HT1080 (cell line): Measurements from ENCODE around the gene SATB1. TPM values are rescaled to one million over a fixed set of nuclear protein-coding genes. Genes with fewer than 3 reads are reported as not detected.
A peak's percentile ranks its signal among the peaks of the same experiment; 100 is the strongest.

Source experiments
- DNase-seq: peaks from one replicate; pipeline ENCODE4 v3.0.0-alpha.2; 2015; ENCODE audit warnings: low read depth
- total RNA-seq: library from RNA; depleted of rRNA; stranded (reverse); fragments of >200 nt; shearing (Covaris generic); gene quantifications from 2 replicates; pipeline ENCODE4 v1.2.3, GENCODE V29; 2014

Gene SATB1
- total RNA-seq, 1 experiment from 2014 or later, result 19.5 TPM

- DNase-seq, result no peak
Measured at GRCh38 chr3:18402239-18402799, 22.8 kb downstream of the SATB1 start.

- no peak for DNase-seq
Measured at GRCh38 chr3:18401300-18401961, 23.7 kb downstream of the SATB1 start.

- DNase-seq, result no peak
Measured at GRCh38 chr3:18398448-18398847, 26.7 kb downstream of the SATB1 start.

- no peak for DNase-seq
Measured at GRCh38 chr3:18396428-18396827, 28.7 kb downstream of the SATB1 start.

- DNase-seq, result no peak
Measured at GRCh38 chr3:18394384-18394995, 30.6 kb downstream of the SATB1 start.

- peak; percentile 24 for DNase-seq
Measured at GRCh38 chr3:18393906-18394305, 31.2 kb downstream of the SATB1 start.

- no peak for DNase-seq
Measured at GRCh38 chr3:18390024-18390660, 35.0 kb downstream of the SATB1 start.

DNA sequence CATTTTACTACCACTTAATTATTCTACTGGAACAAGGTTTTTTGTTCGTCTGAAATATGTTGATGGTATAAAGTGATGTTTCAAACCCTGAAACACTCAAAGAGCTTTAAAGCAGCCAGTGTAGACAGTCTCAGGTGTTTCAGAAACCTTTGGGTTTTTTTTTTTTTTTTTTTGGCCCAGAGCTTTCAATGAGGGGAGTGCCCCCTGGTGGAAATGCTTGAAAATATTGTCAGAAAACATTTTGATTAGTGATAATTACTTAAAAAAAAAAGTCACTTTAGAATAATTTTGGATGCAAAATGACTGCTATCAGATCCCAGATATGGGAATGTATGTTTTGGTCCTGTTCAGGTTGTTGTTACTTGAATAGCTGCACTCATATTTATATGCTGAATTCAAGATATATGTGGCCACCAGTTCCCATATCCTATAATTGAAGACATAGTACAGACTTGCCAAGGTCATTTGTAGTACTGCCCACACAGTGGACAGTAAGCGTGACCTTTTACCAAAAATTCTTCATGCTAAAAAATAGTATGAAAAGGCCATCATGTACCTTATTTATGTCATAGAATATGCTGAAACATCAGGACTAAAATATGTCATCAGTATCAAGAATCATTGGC, 35.9 kb downstream of the SATB1 start:
- peak; percentile 9 for DNase-seq

DNA sequence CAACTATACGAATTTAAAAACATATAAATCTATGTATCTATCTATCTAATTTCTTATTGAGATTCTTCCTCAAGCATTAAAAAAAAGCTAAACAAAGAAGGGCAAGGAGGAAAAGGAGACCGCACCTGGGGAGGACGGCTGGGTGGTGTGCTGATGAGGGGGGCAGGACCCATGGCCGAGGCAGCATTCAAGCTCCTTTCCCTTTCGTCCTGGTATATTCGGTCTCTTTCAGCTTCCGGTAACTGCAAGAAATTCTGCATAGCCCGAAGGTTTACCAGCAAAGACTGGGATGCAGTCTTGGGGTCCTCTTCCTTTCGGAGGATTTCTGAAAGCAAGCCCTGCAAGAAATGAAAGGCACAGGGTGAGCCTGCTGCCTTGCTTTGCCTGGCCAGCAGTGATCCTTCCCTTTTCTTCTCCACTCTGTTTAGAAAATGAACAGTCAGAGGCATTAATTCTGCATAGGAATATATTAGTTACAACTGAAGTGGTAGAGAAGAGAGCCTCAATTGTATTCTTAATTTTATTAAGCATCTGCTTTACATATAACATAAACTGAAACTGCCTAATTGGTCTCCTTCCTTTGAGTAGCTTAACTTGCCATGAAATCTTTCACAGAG, 38.8 kb downstream of the SATB1 start:
- DNase-seq, result no peak

- no peak for DNase-seq
Measured at GRCh38 chr3:18385706-18386105, 39.4 kb downstream of the SATB1 start.

DNA sequence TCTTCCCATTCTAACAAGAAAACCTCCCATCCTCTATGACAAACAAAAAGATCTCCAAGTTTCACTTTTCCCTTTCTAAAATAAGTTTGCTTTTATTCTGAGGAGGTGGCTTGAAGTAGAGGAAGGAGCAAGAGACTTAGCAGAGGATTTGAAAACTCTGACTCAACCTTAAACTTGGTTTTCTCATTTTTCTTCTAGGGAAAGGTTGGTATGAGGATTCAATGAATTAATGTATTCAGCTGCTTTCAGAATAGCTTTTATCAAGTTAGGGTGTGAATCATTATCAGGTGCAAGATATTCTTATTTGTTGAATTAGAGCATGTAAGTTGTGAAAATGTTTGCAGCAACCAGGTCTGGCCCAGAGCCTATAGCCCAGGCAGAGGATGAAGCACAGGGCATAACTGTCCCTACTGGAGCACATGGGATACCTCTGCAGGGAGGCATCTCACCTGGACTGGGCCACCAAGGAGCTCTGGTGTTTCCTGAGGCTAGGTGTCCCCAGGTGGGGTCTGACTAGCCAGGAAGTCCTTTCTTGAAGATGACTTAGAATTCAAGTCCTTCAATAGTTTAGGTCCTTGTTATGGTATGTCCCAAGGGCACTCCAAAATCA, 42.3 kb downstream of the SATB1 start:
- DNase-seq, result no peak

DNA sequence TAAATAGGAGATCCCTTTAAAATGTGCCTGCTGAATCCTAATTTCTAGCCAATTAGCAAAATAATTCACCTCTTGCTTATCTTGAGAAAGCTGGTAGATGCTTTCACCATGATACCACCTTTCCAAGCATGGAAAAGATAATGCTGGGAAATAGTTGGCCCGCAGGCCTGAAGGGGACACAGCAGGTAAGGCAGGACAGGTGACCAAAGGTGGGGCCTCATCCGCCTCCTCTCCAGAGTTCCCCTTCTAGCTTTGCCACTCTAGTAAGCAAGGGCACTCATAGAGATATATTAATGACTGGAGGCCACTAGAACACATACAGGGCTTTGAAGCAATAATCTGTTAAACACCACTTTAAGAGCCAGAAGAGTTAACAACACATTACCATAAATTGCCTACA, 45.5 kb downstream of the SATB1 start:
- DNase-seq, result no peak

GRCh38 chr3:18378218-18378617, 46.9 kb downstream of the SATB1 start:
- no peak for DNase-seq

GRCh38 chr3:18376682-18377081, 48.5 kb downstream of the SATB1 start:
- DNase-seq, result no peak

- DNase-seq, result no peak
Measured at GRCh38 chr3:18372786-18373405, 52.2 kb downstream of the SATB1 start.

- no peak for DNase-seq
Measured at GRCh38 chr3:18370672-18371071, 54.5 kb downstream of the SATB1 start.

- no peak for DNase-seq
Measured at GRCh38 chr3:18369551-18370185, 55.5 kb downstream of the SATB1 start.

DNA sequence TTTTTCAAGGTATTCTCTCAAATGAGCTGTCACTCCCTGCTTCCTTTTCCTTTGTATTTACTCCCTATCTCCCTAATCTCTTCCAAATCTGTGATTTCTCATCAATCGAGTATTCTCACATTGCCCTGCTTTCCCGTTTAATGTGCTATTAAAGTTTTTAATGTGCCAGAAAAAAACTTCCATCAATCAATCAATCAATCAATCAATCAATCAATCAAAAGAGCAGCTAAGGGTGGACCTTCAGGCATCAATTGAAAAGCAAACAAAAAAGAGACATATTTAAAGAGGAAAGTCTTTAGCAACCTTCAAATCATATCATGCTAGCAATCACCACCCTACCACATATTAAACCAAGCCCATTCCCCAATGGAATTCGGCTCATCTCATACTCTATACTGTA, 58.9 kb downstream of the SATB1 start:
- DNase-seq, result no peak

DNA sequence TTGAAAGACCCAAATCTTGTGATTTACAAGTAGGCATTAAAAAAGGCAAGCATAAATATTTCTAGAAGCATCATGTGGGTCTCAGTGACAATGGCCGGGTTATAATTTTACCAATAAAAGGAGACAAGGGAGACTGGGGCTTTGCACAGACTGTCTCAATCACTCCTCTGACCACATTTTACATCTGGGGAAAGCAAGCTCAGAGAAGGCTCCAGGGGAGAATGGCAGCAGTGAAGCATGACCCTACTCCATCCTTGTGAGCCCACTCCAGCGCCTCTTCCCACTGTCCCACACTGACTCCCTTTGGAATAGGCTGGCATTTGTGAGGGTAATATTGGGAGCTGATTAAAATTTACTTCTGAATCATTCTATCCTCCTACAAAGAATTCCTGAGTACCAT, 61.8 kb downstream of the SATB1 start:
- no peak for DNase-seq

GRCh38 chr3:18357747-18358146, 67.4 kb downstream of the SATB1 start:
- no peak for DNase-seq
